IMR-90 (cell line): ENCODE data around the gene SYNE2. TPM values are rescaled to one million over a fixed set of nuclear protein-coding genes. Genes with fewer than 3 reads are reported as not detected.

ENCODE experiments used
- ATAC-seq: fragments of 200-7000 bp; cut with Tn5 transposase; 2 replicates; pipeline ENCODE4 v1.9.1; 2020; ENCODE audit warnings: low read depth, mild to moderate bottlenecking, moderate library complexity
- BruUV-seq: library from RNA; stranded (reverse); fragments of 400-500 nt; replicated peaks from 2 replicates; lab custom pipeline; 2021; lab: Mats Ljungman, UMichigan
- CTCF ChIA-PET: fragments of 300-600 bp; formaldehyde crosslinking; extraction: SDS; loops from one replicate; lab custom pipeline; 2021; ENCODE audit warnings: antibody characterized with exemption; lab: Yijun Ruan, JAX
- POLR2A ChIA-PET: fragments of 300-600 bp; sonication (Branson Sonifier 250); formaldehyde crosslinking; loops from one replicate; lab custom pipeline; 2022; ENCODE audit warnings: antibody characterized with exemption; ENCODE audit not compliant: unreplicated experiment; lab: Charles Lee
- DNase-seq: peaks from one replicate; pipeline ENCODE4 v3.0.0; 2013
- H2AFZ ChIP-seq: replicated peaks from 2 replicates; pipeline ENCODE3; 2013; ENCODE audit warnings: low read length, mild to moderate bottlenecking; ENCODE audit not compliant: poor library complexity
- H2AK5ac ChIP-seq: 2 replicates; pipeline ENCODE4 v1.6.1; 2013; ENCODE audit warnings: low read depth, low read length, inconsistent platforms
- H2AK9ac ChIP-seq: replicated peaks from 2 replicates; pipeline ENCODE3; 2013; ENCODE audit warnings: mild to moderate bottlenecking, low read depth, low read length, moderate library complexity; ENCODE audit not compliant: poor library complexity
- H2BK120ac ChIP-seq: 2 replicates; pipeline ENCODE4 v1.6.1; 2013; ENCODE audit warnings: low read depth, low read length, inconsistent platforms
- H2BK15ac ChIP-seq: 3 replicates; pipeline ENCODE4 v1.6.1; 2013; ENCODE audit warnings: low read depth, low read length, inconsistent platforms
- H2BK20ac ChIP-seq: 2 replicates; pipeline ENCODE4 v1.6.1; 2013; ENCODE audit warnings: low read depth, mild to moderate bottlenecking, inconsistent platforms, low read length, moderate library complexity
- H2BK5ac ChIP-seq: 2 replicates; pipeline ENCODE4 v1.6.1; 2013; ENCODE audit warnings: mild to moderate bottlenecking, low read depth, low read length, inconsistent platforms; ENCODE audit not compliant: poor library complexity, severe bottlenecking
- H3K14ac ChIP-seq: replicated peaks from 2 replicates; pipeline ENCODE4 v1.6.1; 2013; ENCODE audit warnings: low read depth, low read length, inconsistent platforms
- H3K18ac ChIP-seq: 2 replicates; pipeline ENCODE4 v1.6.1; 2013; ENCODE audit warnings: low read depth, low read length, control low read depth
- H3K23ac ChIP-seq: 2 replicates; pipeline ENCODE4 v1.6.1; 2013; ENCODE audit warnings: low read depth, low read length, inconsistent platforms
- H3K27ac ChIP-seq: 2 replicates; pipeline ENCODE4 v1.5.1; 2013; ENCODE audit warnings: mild to moderate bottlenecking, control low read depth, low read length; ENCODE audit not compliant: insufficient read depth
- H3K27me3 ChIP-seq: 2 replicates; pipeline ENCODE4 v1.6.1; 2013; ENCODE audit warnings: low read length; ENCODE audit not compliant: control insufficient read depth, insufficient read depth
- H3K36me3 ChIP-seq: 2 replicates; pipeline ENCODE4 v1.6.1; 2013; ENCODE audit warnings: low read length, mixed read lengths; ENCODE audit not compliant: control insufficient read depth, insufficient read depth
- H3K4ac ChIP-seq: 2 replicates; pipeline ENCODE4 v1.6.1; 2013; ENCODE audit warnings: low read depth, low read length, inconsistent platforms
- H3K4me1 ChIP-seq: 2 replicates; pipeline ENCODE4 v1.6.1; 2013; ENCODE audit warnings: low read length, mixed read lengths; ENCODE audit not compliant: control insufficient read depth, insufficient read depth
- H3K4me2 ChIP-seq: 2 replicates; pipeline ENCODE4 v1.6.1; 2013; ENCODE audit warnings: low read depth, mild to moderate bottlenecking, control low read depth, low read length, moderate library complexity
- H3K4me3 ChIP-seq: 2 replicates; pipeline ENCODE4 v1.5.1; 2013; ENCODE audit warnings: low read depth, mild to moderate bottlenecking, control low read depth, low read length, moderate library complexity; ENCODE audit not compliant: insufficient read depth
- H3K56ac ChIP-seq: 2 replicates; pipeline ENCODE4 v1.6.1; 2013; ENCODE audit warnings: low read length, inconsistent platforms; ENCODE audit not compliant: insufficient read depth; ENCODE audit errors: extremely low read depth
- H3K79me1 ChIP-seq, 2 experiments: 2 replicates each; pipeline ENCODE4 v1.6.1; 2013; ENCODE audit warnings: low read length in 2 of 2, inconsistent platforms in 1 of 2, low read depth in 1 of 2
- H3K9ac ChIP-seq: 2 replicates; pipeline ENCODE4 v1.6.1; 2013; ENCODE audit warnings: low read depth, low read length, control low read depth
- H3K9me1 ChIP-seq: 2 replicates; pipeline ENCODE4 v1.6.1; 2013; ENCODE audit warnings: low read length, inconsistent platforms; ENCODE audit not compliant: insufficient read depth
- H3K9me3 ChIP-seq: 2 replicates; pipeline ENCODE4 v1.6.1; 2013; ENCODE audit warnings: low read length; ENCODE audit not compliant: control insufficient read depth, insufficient read depth
- H4K20me1 ChIP-seq: 2 replicates; pipeline ENCODE4 v1.6.1; 2013; ENCODE audit warnings: low read length, inconsistent platforms; ENCODE audit not compliant: insufficient read depth
- H4K5ac ChIP-seq: 2 replicates; pipeline ENCODE4 v1.6.1; 2013; ENCODE audit warnings: mild to moderate bottlenecking, low read depth, low read length, control low read depth
- H4K8ac ChIP-seq, 2 experiments: 2 replicates each; pipeline ENCODE4 v1.6.1; 2013; ENCODE audit warnings: low read depth in 2 of 2, low read length in 2 of 2, control low read depth in 1 of 2, inconsistent platforms in 1 of 2
- H4K91ac ChIP-seq: 2 replicates; pipeline ENCODE4 v1.6.1; 2013; ENCODE audit warnings: low read depth, low read length, inconsistent platforms; ENCODE audit not compliant: insufficient read depth
- BHLHE40 ChIP-seq: fragments of 150-350 bp; IDR thresholded peaks from 2 replicates; pipeline ENCODE4 v1.6.1; 2016; ENCODE audit warnings: mild to moderate bottlenecking, low read depth, low read length
- CEBPB ChIP-seq: IDR thresholded peaks from 2 replicates; pipeline ENCODE4 v1.6.1; 2012; ENCODE audit warnings: low read depth, low read length, improper control_type of control experiment
- CHD1 ChIP-seq: IDR thresholded peaks from 2 replicates; pipeline ENCODE4 v1.6.1; 2012; ENCODE audit warnings: low read depth, low read length, improper control_type of control experiment
- FOS ChIP-seq: fragments of 150-350 bp; IDR thresholded peaks from 2 replicates; pipeline ENCODE4 v1.6.1; 2016; ENCODE audit warnings: low read depth, low read length
- MAZ ChIP-seq: IDR thresholded peaks from 2 replicates; pipeline ENCODE4 v1.6.1; 2012; ENCODE audit warnings: low read depth, mild to moderate bottlenecking, low read length, improper control_type of control experiment, moderate library complexity, borderline replicate concordance
- NFE2L2 ChIP-seq: fragments of 150-350 bp; IDR thresholded peaks from 2 replicates; pipeline ENCODE4 v1.6.1; 2016; ENCODE audit warnings: low read depth, mild to moderate bottlenecking, low read length
- RAD21 ChIP-seq: IDR thresholded peaks from 2 replicates; pipeline ENCODE4 v1.6.1; 2012; ENCODE audit warnings: low read length, improper control_type of control experiment
- RCOR1 ChIP-seq: IDR thresholded peaks from 2 replicates; pipeline ENCODE4 v1.6.1; 2012; ENCODE audit warnings: mild to moderate bottlenecking, low read length, improper control_type of control experiment; ENCODE audit not compliant: insufficient replicate concordance
- RFX5 ChIP-seq: IDR thresholded peaks from 2 replicates; pipeline ENCODE4 v1.8.0; 2012; ENCODE audit warnings: low read depth, mild to moderate bottlenecking, low read length, moderate library complexity
- SMC3 ChIP-seq: fragments of 150-350 bp; IDR thresholded peaks from 2 replicates; pipeline ENCODE4 v1.6.1; 2016; ENCODE audit warnings: low read depth, mild to moderate bottlenecking, antibody characterized with exemption, low read length, moderate library complexity
- WGBS, 2 experiments: methylation state at CpG; one replicate each; pipeline versions ENCODE4 v1.1.5 to v1.1.7; 2013; ENCODE audit warnings: missing lambda C conversion rate in 2 of 2; ENCODE audit not compliant: insufficient read length in 1 of 2; ENCODE audit errors: extremely low coverage in 2 of 2; 5-methylcytosine and 5-hydroxymethylcytosine counted together
- dilution Hi-C: fragments of 300-500 bp; cut with HindIII; formaldehyde crosslinking; loops from one replicate; pipeline ENCODE4 v1.14.3; 2018; ENCODE audit warnings: low sequenced_read_pairs; ENCODE audit not compliant: unreplicated experiment
- in situ Hi-C: fragments of 300-500 bp; cut with MboI; formaldehyde crosslinking; loops from 3 replicates; pipeline ENCODE4 v1.14.3; 2019; ENCODE audit warnings: low sequenced_read_pairs, inconsistent platforms, mixed read lengths
- intact Hi-C: fragments of 100-400 bp; cut with micrococcal nuclease; formaldehyde crosslinking; loops from 2 replicates; pipeline ENCODE4 v1.10.0; 2022
- polyA plus RNA-seq, 3 experiments: library from polyadenylated mRNA; depleted of rRNA; stranded (reverse); fragments of >200 nt; gene quantifications; 2 replicates each; pipeline ENCODE4 v1.2.3, GENCODE V29; 2012; ENCODE audit warnings: low replicate concordance in 1 of 3
- total RNA-seq: library from RNA; depleted of rRNA; stranded (reverse); fragments of >200 nt; gene quantifications from 2 replicates; pipeline ENCODE4 v1.2.3, GENCODE V29; 2012

SYNE2 gene
- total and polyA plus RNA-seq, 2 of the 4 experiments (the other 2 are of a cell fraction), result 5.2 to 28.9 TPM

- Histone ChIP-seq H3K9ac (no peak overlapping the region), H3K27me3 (no peaks in the 10 kb centered on the region), H4K8ac (peak overlapping the region in 1 of 2 experiments; percentile 12; a peak in 2 of 4 replicates), H3K23ac (no peak overlapping the region), H3K36me3 (no peaks in the 10 kb centered on the region), H2BK120ac (peak overlapping the region; percentile 11; the same call in 1 of the 2 replicates), H2BK20ac (no peak overlapping the region), H4K5ac (no peak overlapping the region), H3K4ac (no peak overlapping the region), H3K4me3 (no peak overlapping the region), H4K20me1 (no peaks in the 10 kb centered on the region), H2BK15ac (peak overlapping the region; percentile 44; the same call in 2 of the 3 replicates), H4K91ac (no peak overlapping the region), H3K4me2 (no peak overlapping the region), H2AK5ac (peak overlapping the region; percentile 43), H2AFZ (no peak overlapping the region), H3K56ac (no peak overlapping the region), H3K18ac (no peak overlapping the region), H2BK5ac (no peak overlapping the region), H3K9me3 (no peaks in the 10 kb centered on the region), H3K14ac (no peak overlapping the region), H3K27ac (no peak overlapping the region), H3K9me1 (no peaks in the 10 kb centered on the region), H3K4me1 (no peaks in the 10 kb centered on the region), H2AK9ac (no peak overlapping the region), H3K79me1 (no peaks in the 10 kb centered on the region)
- in situ Hi-C loops (no loop called here), dilution Hi-C loops (no loop called here), intact Hi-C loops (no loop called here)
- TF ChIP-seq SMC3, result no peak
- no peak for TF ChIP-seq MAZ
- no peak for TF ChIP-seq NFE2L2
- no peak for TF ChIP-seq RFX5
- no peak for TF ChIP-seq FOS
- no peak for TF ChIP-seq RCOR1
- TF ChIP-seq BHLHE40, result no peak
- no peak for TF ChIP-seq CHD1
- TF ChIP-seq CEBPB, result no peak
- TF ChIP-seq RAD21, result no peak
- CTCF ChIA-PET, result interaction anchor here (0.6 kb wide), 2 partner anchors 141 to 397 kb away, joined by 3 read pairs; no protein-coding TSS in a partner anchor
- DNase-seq, result no peak
- no CpG with 5 or more reads among the region's 1 CpG for WGBS, 2 experiments
- BruUV-seq, result no TSS peak
- POLR2A ChIA-PET, result no interaction called here
- no peak for ATAC-seq
These were observed 412.4 kb downstream of the SYNE2 start for GRCh38 chr14:64265222-64265621.
